Loucy (cell line): Measurements from ENCODE around the gene SURF1.

ENCODE experiments used
- CTCF ChIP-seq: fragments of 200-600 bp; sonication (generic); conservative IDR thresholded peaks from 2 replicates; pipeline ENCODE4 v1.5.1; 2014; ENCODE audit warnings: mild to moderate bottlenecking, antibody characterized with exemption, low read length
- EZH2phosphoT487 ChIP-seq: fragments of 200-600 bp; IDR thresholded peaks from 2 replicates; pipeline ENCODE4 v1.6.1; 2018; ENCODE audit warnings: antibody characterized with exemption, mild to moderate bottlenecking, moderate library complexity, borderline replicate concordance

- TF ChIP-seq CTCF (no peak), EZH2phosphoT487 (no peak)
Observed at GRCh38 chr9:133340916-133341315, 15.4 kb downstream of the SURF1 start.
